Cortex of kidney (tissue), 1 donor: Measurements from ENCODE around the gene LYPD1.

Source experiments
- DNase-seq: peaks from one replicate; lab custom pipeline; 2025; lab: John Stamatoyannopoulos, UW

The LYPD1 gene

DNA sequence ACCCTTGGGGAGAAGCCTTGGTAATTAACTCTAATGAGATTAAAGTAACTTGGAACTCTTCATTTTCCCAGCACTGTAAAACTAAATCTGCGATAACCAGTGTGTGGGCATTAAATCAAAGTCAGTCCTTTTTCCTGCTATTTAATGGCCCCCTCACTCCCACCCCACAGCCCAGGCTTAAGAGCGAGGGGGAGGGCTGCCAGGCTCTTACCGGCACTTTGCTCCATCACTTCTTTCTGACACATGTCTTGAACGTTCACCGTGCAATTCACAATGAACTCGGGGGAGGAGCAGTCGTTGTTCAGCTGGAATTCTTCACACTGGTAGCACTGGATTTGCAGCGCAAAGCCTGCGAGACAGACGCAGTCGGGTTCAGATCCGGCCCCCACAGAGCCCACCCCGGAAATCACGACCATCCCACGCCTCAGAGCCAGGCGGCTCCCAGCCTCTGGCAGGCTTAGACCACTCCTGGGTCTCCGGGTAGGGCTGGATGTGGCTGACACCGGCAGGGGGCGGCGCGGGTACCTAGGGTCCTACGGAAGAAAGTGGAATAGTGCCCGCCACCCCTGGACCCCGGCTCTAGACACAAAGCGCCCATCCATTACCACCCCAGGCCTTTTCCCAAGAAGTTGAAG lies 1.7 kb downstream of the LYPD1 start:
- DNase-seq: no peak

DNA sequence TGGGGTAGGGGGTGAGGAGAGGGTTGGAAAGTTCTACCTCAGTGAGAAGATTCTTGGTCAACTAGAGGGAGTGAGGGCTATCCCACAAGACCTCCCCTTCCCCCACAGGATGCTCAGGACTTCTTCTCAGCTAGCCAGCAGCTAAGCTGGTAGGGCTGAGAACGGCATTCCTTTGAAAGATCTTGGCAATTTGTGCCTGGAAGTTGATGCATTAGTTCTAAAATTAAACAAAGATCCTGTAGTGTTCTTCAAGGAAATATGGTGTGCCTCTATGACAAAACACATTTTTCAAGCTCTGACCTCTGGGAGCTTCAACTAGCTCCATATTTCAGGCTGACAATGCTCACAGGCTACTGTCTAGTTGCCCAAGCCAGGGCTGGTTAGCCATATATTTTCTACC lies 2.3 kb downstream of the LYPD1 start:
- DNase-seq: no peak

DNA sequence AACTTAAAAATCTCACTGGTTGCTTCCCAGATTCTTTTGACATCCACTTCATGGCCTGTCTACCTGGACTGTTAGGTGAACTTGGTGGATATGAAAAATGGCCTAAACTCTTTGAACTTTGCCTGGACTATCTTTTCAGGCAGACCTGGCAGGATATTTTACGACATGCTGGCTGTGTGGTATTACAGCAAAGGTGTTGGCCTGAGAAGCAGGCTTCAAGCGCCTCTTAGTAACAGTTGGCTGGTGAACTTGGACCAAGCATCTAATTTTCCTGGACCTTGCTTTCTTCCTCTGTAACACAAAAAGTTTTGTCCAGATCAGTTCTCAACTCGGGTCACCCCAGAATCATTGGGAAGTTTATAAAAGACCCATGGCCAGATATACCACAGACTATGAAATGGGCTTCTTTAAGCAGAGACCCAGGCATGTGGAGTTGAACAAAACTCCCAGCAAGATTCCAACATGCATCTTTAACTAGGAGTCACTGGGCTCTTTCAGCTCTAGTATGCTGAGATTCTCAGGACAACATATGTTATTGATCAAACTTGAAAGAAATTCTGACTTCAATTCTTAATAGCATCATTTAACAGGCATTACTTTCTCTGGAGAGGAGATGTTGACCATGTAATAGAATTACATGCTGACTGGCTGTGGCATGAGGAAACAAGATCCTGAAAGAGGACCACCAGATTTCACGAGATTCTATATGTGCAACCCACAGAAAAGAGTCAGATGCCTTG lies 4.4 kb downstream of the LYPD1 start:
- no peak for DNase-seq

DNA sequence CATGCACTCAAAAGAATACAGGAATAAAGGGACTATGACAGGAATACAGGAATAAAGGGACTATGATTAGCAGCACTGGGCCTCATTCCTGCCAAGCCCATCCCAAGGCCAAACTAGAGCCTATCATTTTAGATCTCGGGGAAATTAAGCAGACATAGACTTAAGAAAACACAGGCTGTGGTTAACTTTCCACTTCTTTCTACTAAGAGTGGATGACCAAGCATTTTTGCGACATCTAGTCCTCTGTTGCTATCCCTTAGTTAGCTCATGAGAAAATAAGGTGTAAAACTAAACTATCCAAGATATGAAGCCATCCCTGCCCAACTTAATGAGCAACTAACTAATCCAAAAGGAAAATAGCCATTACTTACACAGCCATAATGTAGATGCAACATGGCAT lies 5.9 kb downstream of the LYPD1 start:
- no peak for DNase-seq

DNA sequence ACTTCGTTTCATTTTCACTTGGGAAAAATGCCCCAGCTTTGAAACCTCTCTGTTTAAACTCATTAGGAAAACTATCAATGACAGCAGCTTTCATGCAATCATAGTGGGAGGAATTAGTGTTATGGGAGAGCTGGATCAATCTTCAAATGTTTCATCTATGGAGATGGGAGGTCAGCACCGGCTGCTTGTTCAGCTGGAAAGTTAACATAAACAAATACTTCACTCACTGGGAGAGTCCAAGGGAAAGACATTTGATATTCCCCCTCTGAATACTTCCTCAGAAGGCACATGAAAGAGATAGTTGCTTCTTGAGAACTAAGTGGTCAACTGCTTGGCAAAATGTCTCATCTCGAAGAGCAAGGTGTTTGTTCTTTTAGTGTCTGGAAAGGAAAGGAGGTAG lies 7.3 kb downstream of the LYPD1 start:
- no peak for DNase-seq

DNA sequence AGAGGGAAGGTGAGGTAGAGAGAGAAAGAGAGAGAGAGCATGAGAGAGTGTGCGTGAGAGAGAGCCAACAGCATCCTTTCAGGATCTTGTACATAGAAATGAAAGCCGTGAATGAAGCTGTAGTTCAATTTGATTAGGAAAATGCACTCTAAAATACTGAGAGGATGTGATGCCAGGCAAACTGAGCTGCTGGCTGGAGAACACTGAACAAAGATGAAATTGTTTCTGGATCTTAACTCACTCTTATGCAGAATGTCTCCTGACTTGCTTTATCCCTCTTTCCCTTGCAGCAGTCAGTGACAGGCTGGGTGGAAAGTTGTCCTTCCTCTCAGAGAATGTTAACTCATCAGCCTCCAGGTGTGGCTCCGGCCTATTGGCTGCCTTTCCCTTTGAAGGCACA lies 10.7 kb downstream of the LYPD1 start:
- DNase-seq: no peak

DNA sequence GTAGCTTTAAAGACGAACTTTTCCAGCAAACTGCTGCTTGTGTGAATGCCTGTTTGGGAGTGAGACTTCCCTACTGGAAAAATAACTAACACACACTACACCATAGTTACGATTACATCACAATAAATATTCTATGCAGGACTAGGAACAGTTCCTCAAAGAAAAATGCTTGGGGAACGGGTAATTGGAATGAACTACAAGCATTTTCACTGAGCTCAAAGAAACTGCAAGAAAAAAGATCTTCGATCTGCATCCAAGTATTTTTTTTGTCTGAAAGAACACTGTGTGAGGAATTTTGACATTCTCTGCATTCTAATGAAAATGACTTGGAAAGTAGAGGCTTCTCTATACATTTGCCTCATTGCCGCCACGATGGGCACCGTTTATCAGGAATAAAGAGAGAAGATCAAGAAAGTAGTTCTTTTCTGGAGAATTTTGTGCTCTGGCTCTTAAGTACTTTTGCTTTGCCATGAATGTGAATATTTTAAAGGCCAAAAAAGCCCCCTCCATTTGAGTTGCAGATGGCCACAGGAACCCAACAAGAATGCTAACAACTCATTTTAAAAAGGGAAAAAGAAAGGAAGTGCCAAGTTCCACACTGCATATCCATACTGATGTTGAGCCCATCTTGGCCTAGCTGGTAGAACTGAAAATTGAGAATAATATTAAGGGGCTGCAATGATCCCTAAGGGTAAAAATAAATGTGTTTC lies 13.6 kb downstream of the LYPD1 start:
- DNase-seq: no peak

DNA sequence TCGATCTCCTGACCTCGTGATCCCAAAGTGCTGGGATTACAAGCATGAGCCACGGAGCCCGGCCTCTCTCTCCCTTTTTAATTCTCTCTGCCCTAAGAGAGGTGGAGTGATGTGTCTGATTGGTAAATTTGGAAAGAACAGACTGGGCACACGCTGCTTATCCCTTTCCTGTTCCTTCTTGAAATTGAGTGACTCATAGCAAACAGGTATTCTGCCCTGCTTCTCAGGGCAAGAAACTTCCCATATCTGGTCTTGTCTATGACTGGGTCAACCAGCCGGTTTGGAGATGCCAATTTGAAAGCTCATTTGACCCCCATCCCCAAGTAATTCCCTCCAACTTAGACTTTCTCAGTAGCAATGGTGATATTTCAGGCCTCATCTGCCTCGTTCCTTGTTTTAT lies 15.0 kb downstream of the LYPD1 start:
- no peak for DNase-seq

DNA sequence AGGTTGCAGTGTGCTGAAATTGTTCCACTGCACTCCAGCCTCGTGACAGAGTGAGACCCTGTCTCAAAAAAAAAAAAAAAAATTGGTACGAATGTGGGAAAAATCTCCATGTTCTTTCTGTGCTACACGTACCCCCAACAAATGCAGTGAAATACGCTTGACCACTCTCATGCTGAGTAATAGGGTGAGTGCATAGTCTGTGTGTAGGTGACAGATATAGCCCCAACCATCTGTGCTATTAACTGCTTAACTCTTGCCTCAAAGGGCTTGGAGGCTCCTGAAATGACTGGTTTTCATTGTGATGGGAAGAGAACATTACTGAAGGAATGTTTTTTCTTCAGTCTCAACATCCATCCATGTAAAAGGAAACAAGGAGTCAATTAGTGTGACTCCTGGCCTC lies 15.7 kb downstream of the LYPD1 start:
- no peak for DNase-seq

DNA sequence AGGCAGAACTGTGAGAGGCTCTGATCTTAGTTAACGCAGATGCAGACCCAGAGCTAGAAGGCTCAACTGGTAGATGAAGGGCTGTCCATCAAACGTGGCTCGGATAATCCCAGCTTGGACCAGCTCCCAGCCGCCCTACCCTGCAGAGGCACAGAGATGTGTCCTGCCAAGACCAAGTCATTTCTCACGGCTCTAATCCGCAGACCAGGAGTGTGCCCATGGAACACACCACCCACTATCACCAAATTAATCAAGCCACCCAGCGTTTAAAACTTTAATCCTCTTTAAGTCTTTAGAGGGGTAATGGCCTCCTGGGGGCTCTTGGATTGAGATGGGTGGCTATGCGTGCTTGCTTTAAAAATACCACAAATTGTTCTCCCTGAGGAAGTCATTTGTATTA lies 17.5 kb downstream of the LYPD1 start:
- no peak for DNase-seq

DNA sequence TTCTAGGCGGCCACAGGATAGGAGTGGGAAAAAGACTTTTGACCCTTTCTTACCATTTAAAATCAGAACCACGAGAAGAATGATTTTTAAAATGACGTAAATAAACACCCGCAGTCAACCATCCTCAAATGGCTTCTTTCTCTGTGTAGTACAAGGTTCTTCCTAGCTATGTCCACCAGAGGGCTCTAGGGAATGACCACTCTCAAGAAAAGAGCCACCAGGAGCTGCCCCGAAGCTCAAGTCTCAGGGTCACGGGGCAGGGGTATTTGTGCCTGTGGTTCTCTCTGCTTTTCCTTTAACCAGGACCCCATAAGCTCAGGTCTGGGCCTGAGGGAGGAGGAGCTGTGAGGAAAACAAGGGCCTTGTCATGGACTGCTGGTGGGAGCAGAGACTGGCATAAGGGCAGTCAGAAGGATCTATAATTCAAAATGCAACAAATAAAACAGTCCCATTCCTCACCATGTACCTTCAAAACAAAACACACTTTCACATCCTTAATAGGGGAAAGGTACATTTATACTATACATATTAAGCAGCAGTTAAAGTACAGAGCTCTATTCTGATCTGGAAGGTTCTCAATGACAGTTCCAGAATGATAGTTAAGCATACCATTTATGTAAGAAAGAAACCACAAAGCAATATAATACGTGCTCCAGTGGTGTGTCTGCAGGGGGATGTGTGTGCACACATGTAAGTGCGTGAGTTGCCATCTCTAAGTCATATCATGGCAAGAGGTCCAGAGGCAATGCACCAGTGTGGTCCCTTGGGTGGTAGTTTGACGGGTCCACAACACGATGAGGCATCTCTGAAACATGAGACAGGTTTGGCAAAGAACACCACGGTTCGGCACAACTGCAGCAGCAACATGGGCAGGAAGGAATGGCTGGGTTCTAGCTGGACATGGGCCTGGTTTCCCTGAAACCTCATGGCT lies 18.6 kb downstream of the LYPD1 start:
- DNase-seq: no peak

DNA sequence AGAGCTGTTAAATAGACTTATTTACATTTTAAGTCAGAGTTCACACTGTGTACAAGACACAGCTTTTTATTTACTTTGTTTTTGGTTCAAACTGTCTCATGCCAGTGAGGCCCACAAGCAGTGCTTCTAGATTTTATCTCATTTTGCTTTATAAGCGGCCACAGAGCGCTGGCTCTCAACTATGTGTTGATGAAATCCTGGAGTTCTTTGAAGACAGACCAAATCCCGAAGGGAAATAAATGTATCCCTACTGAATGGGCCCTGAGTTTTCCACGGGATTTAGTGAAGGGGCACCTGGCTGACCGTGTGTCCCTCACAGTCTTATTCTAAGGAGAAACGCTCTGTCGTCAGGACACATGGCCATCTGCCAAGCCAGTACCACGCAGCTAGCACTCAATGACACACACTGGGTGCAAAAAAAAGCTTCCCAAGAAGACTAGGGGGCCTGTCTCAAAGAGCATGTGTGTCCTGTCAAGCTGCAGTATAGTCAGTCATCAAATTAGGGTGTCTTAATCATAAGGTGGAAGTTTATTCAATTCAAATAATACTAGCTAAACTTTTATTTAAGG lies 23.4 kb downstream of the LYPD1 start:
- no peak for DNase-seq

DNA sequence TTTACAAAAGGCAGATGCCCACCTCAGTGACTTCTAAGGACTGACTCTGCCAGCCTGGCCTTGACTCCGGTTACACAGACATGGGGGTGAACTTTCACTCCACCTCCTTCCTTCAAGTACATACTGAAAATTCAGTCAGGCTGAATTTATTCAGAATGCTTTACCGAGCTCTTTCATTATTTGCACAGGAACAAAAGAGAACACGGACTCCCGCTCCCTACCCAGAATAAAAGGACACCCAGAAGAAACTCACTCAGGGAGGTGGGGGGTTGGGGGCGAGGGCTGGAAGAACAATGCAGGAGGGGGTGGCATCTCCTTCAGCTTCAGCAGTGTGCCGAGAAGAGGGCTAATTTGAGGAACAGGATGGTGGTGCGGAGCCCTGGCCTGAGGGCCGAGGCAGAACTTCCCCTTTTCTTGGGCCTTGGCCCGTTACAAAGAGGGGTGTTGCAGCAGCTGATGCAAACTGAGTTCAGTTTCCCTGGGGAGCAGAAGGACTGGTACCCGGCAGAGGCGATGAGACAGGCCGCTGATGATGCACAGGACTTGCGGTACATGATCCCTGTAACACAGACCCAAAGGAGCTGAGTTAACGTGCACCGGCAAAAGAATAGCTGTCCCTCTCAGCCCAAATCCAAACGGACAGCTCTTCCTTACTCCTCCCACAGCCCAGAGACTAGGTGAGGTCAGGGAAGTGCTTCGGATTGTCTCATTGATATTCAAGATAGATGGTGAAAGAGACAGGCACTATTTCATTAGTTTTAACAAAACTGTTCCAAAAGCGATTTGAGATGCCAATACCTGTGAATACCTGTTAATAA lies 24.1 kb downstream of the LYPD1 start:
- no peak for DNase-seq

DNA sequence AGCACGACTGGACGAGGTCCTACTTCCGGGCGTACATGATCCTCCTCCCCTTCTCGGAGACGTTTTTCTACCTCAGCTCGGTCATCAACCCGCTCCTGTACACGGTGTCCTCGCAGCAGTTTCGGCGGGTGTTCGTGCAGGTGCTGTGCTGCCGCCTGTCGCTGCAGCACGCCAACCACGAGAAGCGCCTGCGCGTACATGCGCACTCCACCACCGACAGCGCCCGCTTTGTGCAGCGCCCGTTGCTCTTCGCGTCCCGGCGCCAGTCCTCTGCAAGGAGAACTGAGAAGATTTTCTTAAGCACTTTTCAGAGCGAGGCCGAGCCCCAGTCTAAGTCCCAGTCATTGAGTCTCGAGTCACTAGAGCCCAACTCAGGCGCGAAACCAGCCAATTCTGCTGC lies 24.8 kb downstream of the LYPD1 start:
- DNase-seq: no peak

DNA sequence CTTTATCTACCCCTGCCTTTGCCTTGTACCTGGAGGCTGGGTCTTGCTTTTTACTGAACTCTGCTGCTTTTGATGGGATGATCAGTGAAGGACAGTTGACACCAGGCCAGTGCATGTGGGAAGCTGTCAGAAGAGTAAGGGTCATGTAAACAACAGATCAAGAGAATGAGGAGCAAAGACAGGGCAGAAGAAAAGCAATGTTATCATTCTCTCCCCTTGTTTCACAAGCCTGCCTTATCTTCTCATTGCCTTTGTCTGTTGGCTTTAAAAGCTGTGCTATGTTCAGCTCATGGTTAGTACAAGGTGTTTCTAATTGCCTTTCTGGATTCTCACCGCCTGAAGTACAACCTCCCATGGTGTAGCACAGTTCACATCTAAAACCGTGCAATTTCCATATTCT lies 27.6 kb downstream of the LYPD1 start:
- no peak for DNase-seq

DNA sequence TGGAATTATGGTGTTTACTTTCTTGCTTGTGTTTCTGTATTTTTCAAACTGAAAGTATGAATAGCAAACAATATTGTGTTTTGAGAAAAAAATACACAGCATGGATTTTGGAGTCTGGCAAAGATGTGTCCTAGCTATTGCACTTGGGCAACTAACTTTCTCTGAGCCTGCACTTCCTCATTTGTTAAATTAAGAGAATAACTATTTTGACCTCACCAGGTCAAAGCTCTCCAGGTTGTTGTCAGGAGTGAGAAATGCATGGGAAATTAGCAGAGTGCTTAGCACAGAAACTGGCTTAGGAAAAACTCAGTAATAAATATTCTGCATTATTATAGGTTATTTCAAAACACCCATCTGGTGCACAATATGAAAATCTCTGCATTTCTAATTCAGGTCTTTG lies 28.2 kb downstream of the LYPD1 start:
- DNase-seq: no peak

DNA sequence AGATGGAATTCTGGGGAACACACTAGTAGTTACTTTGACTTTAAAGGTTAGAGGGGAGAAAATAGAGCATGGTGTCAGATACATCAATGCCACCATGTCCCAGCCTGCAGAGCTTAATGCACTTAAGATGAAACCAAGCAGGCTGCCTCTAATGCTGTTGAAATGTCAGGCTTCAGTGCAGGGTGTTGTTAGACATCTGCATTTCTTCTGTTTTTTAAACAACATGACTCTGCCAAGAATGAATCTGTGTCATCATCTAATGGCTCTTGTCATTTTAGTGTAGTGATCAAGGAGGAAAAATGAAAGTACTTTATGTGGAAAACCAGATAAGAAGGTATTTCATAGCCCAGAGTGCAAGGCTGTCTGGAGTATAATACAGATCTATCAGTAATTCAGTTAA lies 29.9 kb downstream of the LYPD1 start:
- DNase-seq: no peak

DNA sequence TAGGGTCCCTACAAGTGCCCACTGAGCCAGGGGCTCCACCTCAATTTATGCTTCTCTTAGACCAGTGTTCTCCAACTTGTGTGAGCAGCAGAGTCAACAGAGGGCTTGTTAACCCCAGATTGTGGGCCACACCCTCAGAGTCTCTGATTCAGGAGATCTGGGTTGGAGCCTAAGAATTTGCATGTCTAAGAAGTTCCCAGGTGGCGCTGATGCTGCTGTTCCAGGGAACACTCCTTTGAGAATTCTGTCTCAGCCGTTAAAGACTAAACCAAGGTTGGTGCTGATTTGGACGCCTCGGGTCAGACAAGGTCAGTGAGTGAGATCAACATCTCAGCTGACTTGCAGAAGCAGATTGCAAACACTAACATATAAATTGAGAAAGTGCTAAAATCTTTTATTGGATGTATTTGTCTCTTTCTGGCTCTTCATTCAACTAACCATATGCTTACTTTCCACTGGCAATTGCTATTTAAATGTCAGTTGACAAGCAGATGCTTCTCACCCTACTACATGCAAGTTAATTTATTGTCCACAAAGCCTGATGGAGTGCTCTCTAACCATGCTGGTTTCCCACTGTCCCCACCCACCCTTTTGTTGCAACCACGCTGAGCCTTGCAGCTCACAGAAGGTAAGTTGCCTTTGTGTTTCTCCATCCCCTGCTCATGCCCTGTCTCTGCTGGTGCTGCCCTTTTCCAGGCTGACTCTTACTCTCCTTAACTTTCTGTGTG lies 31.5 kb downstream of the LYPD1 start:
- DNase-seq: no peak

DNA sequence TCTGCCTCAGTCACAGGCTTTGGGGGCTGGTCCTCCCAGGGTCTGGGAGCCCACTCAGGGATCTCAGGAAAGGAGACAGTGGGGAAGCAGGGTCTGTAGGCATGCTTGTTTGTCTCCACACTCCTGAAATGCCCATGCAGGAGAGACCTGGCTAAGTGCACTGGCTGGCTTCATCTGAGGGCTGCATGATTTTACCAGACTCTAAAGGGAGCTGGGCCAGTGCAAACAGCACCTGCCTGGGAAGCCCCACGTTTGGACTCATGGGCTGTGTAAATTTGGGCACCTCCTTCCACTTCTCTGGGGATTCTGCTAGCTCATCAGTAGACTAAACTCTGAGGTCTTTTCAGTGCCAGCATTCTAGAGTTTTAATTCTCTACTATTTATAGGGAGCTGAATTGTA lies 33.7 kb downstream of the LYPD1 start:
- DNase-seq: no peak

DNA sequence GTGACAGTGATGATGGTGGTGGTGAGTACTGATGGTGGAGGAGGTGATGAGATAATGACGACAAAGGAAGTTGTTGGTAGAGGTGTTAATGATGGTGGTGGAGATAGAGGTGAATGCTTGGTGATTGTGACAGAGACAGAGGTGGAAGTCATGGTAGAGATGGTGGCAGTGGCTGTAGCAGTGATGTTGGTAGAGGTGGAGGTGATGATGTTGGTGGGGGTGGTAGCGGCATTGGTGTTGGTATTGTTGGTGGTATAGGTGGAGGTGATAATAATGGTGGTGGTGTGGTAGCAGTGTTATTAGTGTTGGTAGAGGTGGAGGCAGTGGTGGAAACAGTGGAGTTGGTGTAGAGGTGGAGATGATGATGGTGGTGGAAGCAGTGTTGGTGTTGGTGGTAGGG lies 36.4 kb downstream of the LYPD1 start:
- DNase-seq: no peak
